ENCODE data around the gene KCTD12.

The KCTD12 gene

DNA sequence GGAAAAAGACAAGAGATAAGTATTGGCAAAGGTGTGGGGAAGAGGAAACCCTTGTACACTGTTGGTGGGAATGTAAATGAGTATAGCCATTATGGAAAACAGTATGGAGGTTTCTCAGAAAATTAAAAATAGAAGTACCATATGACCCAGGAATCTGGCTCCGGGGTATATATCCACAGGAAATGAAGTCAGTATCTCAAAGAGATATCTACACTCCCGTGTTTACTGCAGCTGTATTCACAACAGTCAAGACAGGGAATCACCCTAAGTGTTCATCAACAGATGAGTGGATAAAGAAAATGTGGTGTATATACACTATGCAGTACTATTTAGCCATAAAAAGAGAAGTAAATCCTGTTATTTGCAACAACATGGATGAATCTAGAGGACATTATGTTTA lies 13.5 kb downstream of the KCTD12 start:
- H3K27ac ChIP-seq, result no peak overlapping the region
- no peaks in the 10 kb centered on the region for H3K9me3 ChIP-seq (ENCODE audit: severe bottlenecking)
- no peak overlapping the region for H3K4me3 ChIP-seq (ENCODE audit: low read depth, low read length)
- H3K27me3 ChIP-seq (ENCODE audit: insufficient read depth, low read depth, severe bottlenecking), result no peaks in the 10 kb centered on the region
- no peak for DNase-seq
- TF ChIP-seq CTCF (IDR thresholded peaks at IDR 0.05; ENCODE audit: low read depth, low read length), result no peak
- no peaks in the 10 kb centered on the region for H3K36me3 ChIP-seq

- DNase-seq, result no peak
- Histone ChIP-seq H3K36me3 (no peaks in the 10 kb centered on the region), H3K4me3 (ENCODE audit: low read depth, low read length) (no peak overlapping the region), H3K27ac (no peak overlapping the region), H3K27me3 (ENCODE audit: insufficient read depth, low read depth, severe bottlenecking) (no peaks in the 10 kb centered on the region), H3K9me3 (ENCODE audit: severe bottlenecking) (no peaks in the 10 kb centered on the region)
- no peak for TF ChIP-seq CTCF (IDR thresholded peaks at IDR 0.05; ENCODE audit: low read depth, low read length)
Measured at GRCh38 chr13:76871432-76871831, 14.8 kb downstream of the KCTD12 start.

DNA sequence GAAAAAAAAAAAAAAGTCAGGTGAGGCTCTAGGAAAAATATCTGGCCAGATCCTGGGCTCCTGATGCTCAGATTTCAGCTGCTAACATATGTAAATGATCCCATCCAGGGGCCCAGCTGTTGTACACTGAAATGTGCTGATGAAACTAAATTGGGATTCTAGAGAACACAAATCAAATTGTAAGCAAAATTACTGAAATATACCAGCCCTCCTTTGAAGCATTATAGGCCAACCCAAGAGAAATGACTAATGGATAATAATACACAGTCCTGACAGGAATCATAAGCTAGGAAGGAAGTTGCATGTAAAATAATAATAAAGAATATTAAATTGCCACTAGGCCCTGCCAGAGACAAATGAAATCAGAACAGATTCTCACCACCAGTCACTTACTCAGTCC lies 17.8 kb downstream of the KCTD12 start:
- Histone ChIP-seq H3K27me3 (ENCODE audit: insufficient read depth, low read depth, severe bottlenecking) (no peaks in the 10 kb centered on the region), H3K27ac (no peak overlapping the region), H3K36me3 (no peaks in the 10 kb centered on the region), H3K9me3 (ENCODE audit: severe bottlenecking) (no peaks in the 10 kb centered on the region), H3K4me3 (ENCODE audit: low read depth, low read length) (no peak overlapping the region)
- TF ChIP-seq CTCF (IDR thresholded peaks at IDR 0.05; ENCODE audit: low read depth, low read length), result no peak
- DNase-seq, result no peak

- Histone ChIP-seq H3K4me3 (ENCODE audit: low read depth, low read length) (no peak overlapping the region), H3K9me3 (ENCODE audit: severe bottlenecking) (no peaks in the 10 kb centered on the region), H3K27me3 (ENCODE audit: insufficient read depth, low read depth, severe bottlenecking) (no peaks in the 10 kb centered on the region), H3K27ac (no peak overlapping the region), H3K36me3 (no peaks in the 10 kb centered on the region)
- no peak for DNase-seq
- no peak for TF ChIP-seq CTCF (IDR thresholded peaks at IDR 0.05; ENCODE audit: low read depth, low read length)
Measured at GRCh38 chr13:76865996-76866503, 20.2 kb downstream of the KCTD12 start.

- no peaks in the 10 kb centered on the region for H3K9me3 ChIP-seq (ENCODE audit: severe bottlenecking)
- no peak for TF ChIP-seq CTCF (IDR thresholded peaks at IDR 0.05; ENCODE audit: low read depth, low read length)
- DNase-seq, result no peak
- no peak overlapping the region for H3K4me3 ChIP-seq (ENCODE audit: low read depth, low read length)
- H3K27ac ChIP-seq, result no peak overlapping the region
- H3K27me3 ChIP-seq (ENCODE audit: insufficient read depth, low read depth, severe bottlenecking), result no peaks in the 10 kb centered on the region
- H3K36me3 ChIP-seq, result no peaks in the 10 kb centered on the region
Measured at GRCh38 chr13:76865109-76865508, 21.1 kb downstream of the KCTD12 start.

DNA sequence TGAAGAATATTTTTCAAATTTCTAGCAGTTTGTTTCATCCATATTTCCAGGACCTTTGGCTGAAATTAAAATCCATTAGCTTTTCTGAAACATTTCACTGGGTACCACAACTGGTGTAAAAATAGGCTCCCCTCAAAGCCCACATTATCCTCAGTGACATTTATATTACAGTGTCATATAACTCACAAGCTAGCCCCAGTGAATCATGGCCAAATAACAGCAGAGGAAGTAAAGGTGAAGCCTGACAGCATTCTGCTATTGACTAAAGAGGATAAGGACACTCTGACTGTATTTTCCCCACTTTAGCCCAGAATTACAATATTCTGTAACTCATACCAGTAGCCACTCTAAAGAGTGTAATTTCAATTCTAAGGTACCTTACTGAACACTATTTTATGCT lies 21.9 kb downstream of the KCTD12 start:
- no peak for DNase-seq
- Histone ChIP-seq H3K27ac (no peak overlapping the region), H3K27me3 (ENCODE audit: insufficient read depth, low read depth, severe bottlenecking) (no peaks in the 10 kb centered on the region), H3K36me3 (no peaks in the 10 kb centered on the region), H3K9me3 (ENCODE audit: severe bottlenecking) (no peaks in the 10 kb centered on the region), H3K4me3 (ENCODE audit: low read depth, low read length) (no peak overlapping the region)
- no peak for TF ChIP-seq CTCF (IDR thresholded peaks at IDR 0.05; ENCODE audit: low read depth, low read length)

Data from WERI-Rb-1 (cell line).